K562 (cell line): Measurements from ENCODE around the gene YOD1. TPM values are rescaled to one million over a fixed set of nuclear protein-coding genes. Genes with fewer than 3 reads are reported as not detected.

Experiments
- BDP1 ChIP-seq: IDR thresholded peaks from 3 replicates; pipeline ENCODE4 v1.6.1; 2011; ENCODE audit not compliant: insufficient read length, insufficient read depth
- CBFA2T3 ChIP-seq: fragments of 450-650 bp; IDR thresholded peaks from 2 replicates; pipeline ENCODE4 v1.6.1; 2017
- E2F5 ChIP-seq: sonication (generic); formaldehyde crosslinking; IDR thresholded peaks from 2 replicates; pipeline ENCODE4 v1.8.0; 2022; ENCODE audit warnings: mild to moderate bottlenecking, missing genetic modification reagents
- GATAD2A ChIP-seq: fragments of 450-650 bp; IDR thresholded peaks from 2 replicates; pipeline ENCODE4 v1.6.1; 2017
- GTF2F1 ChIP-seq: IDR thresholded peaks from 2 replicates; pipeline ENCODE4 v1.6.1; 2011; ENCODE audit warnings: low read depth, low read length, improper control_type of control experiment
- JUND ChIP-seq, 2 experiments: IDR thresholded peaks; 2 replicates in 1 of 2; 3 replicates in 1 of 2; pipeline ENCODE4 v1.6.1; 2011; ENCODE audit warnings: borderline replicate concordance in 2 of 2, low read depth in 2 of 2, low read length in 2 of 2, improper control_type of control experiment in 1 of 2, missing biosample characterization in 1 of 2, missing genetic modification characterization in 1 of 2, missing genetic modification reagents in 1 of 2
- LCOR ChIP-seq: sonication (generic); formaldehyde crosslinking; IDR thresholded peaks from 2 replicates; pipeline ENCODE4 v1.8.0; 2022; ENCODE audit warnings: mild to moderate bottlenecking, missing genetic modification reagents
- MEF2A ChIP-seq: IDR thresholded peaks from 2 replicates; pipeline ENCODE4 v1.6.1; 2011; ENCODE audit warnings: low read depth, mild to moderate bottlenecking, low read length, moderate library complexity; ENCODE audit not compliant: control insufficient read depth
- NR4A1 ChIP-seq, 2 experiments: fragments of 250-450 bp in 1 of 2; fragments of 450-650 bp in 1 of 2; sonication (Bioruptor Pico) in 1 of 2; IDR thresholded peaks; 2 replicates each; pipeline versions ENCODE4 v1.4.0 to v1.6.1; 2016 to 2020; ENCODE audit warnings: mild to moderate bottlenecking in 2 of 2, missing compliant biosample characterization in 1 of 2, missing genetic modification characterization in 1 of 2, moderate library complexity in 1 of 2
- TARDBP ChIP-seq: fragments of 450-650 bp; IDR thresholded peaks from 2 replicates; pipeline ENCODE4 v1.6.1; 2016
- TFAM ChIP-seq: fragments of 250-450 bp; sonication (Bioruptor Pico); conservative IDR thresholded peaks from 2 replicates; pipeline ENCODE4 v1.5.0; 2021; ENCODE audit warnings: mild to moderate bottlenecking, moderate library complexity
- THRAP3 ChIP-seq: fragments of 450-650 bp; IDR thresholded peaks from 2 replicates; pipeline ENCODE4 v1.6.1; 2016; ENCODE audit warnings: mild to moderate bottlenecking, inconsistent platforms, borderline replicate concordance
- ZKSCAN3 ChIP-seq: fragments of 250-450 bp; sonication (Bioruptor Pico); IDR thresholded peaks from 2 replicates; pipeline ENCODE4 v1.4.0; 2020
- ZNF134 ChIP-seq: fragments of 250-450 bp; sonication (Bioruptor Pico); conservative IDR thresholded peaks from 2 replicates; pipeline ENCODE4 v1.4.0; 2020
- ZNF407 ChIP-seq: fragments of 450-650 bp; IDR thresholded peaks from 2 replicates; pipeline ENCODE4 v1.6.1; 2016; ENCODE audit warnings: low read depth
- polyA plus RNA-seq, 8 experiments: library from polyadenylated mRNA; depleted of rRNA in 4 of 8; stranded (reverse) in 5 of 8; unstranded in 3 of 8; fragments of >200 nt; fragmentation: Nextera tagmentation in 2 of 8; fragmentation: Illumina TruSeq in 1 of 8; extraction: Ambion mirVana in 2 of 8; extraction: Trizol in 1 of 8; gene quantifications; 2 replicates each; pipeline versions ENCODE4 v1.2.1 to v1.2.3, GENCODE V29; 2011 to 2014; ENCODE audit warnings: inconsistent platforms in 1 of 8, missing spikeins in 1 of 8
- total RNA-seq, 7 experiments: library from RNA; depleted of rRNA in 6 of 7; stranded (reverse); fragments of >200 nt in 6 of 7; fragmentation: Illumina TruSeq in 2 of 7; extraction: Trizol in 2 of 7; gene quantifications; 2 replicates each; pipeline versions ENCODE4 v1.2.1 to v1.2.3, GENCODE V29; 2011 to 2021; ENCODE audit warnings: low replicate concordance in 1 of 7

The YOD1 gene
- total and polyA plus RNA-seq, 9 of the 15 experiments (the other 6 are each of a cell fraction or from before 2014, with no cell fraction given): 18.2 to 78.1 (median 46.9) TPM

- TF ChIP-seq ZNF407 (no peak), TARDBP (no peak), THRAP3 (0 out of 2 replicates have a peak, but pooled peaks have one; percentile 30), E2F5 (CRISPR knock-in tag) (no peak), ZKSCAN3 (CRISPR knock-in tag) (no peak), MEF2A (no peak), GTF2F1 (no peak), GATAD2A (no peak), BDP1 (no peak), TFAM (CRISPR knock-in tag) (no peak), NR4A1 (CRISPR knock-in tag; IDR thresholded peaks at IDR 0.05) (no peak), NR4A1 (tag; IDR thresholded peaks at IDR 0.05) (no peak), JUND (IDR thresholded peaks at IDR 0.05; ENCODE audit: borderline replicate concordance, low read depth, low read length) (no peak), JUND (tag; IDR thresholded peaks at IDR 0.05; ENCODE audit: borderline replicate concordance, low read depth, low read length) (no peak), LCOR (CRISPR knock-in tag) (no peak), ZNF134 (no peak), CBFA2T3 (no peak)
These were observed 29.0 kb downstream of the YOD1 start (continued) for GRCh38 chr1:207021876-207022596.
